OCI-LY7 (cell line): ENCODE data around the gene UBE3C. TPM values are rescaled to one million over a fixed set of nuclear protein-coding genes. Genes with fewer than 3 reads are reported as not detected.

ENCODE experiments used
- BruUV-seq: library from RNA; stranded (reverse); fragments of 400-500 nt; replicated peaks from 2 replicates; lab custom pipeline; 2021; lab: Mats Ljungman, UMichigan
- CTCF ChIA-PET: fragments of 300-600 bp; sonication (Branson Sonifier 250); formaldehyde crosslinking; loops from one replicate; lab custom pipeline; 2022; ENCODE audit warnings: antibody characterized with exemption; ENCODE audit not compliant: unreplicated experiment; lab: Charles Lee
- POLR2A ChIA-PET: fragments of 300-600 bp; sonication (Branson Sonifier 250); formaldehyde crosslinking; loops from one replicate; lab custom pipeline; 2022; ENCODE audit warnings: antibody characterized with exemption; lab: Charles Lee
- DNase-seq: peaks from one replicate; pipeline ENCODE4 v3.0.0-alpha.2; 2015; ENCODE audit warnings: low spot score
- H2AFZ ChIP-seq: fragments of 200-600 bp; sonication (generic), shearing (Covaris generic); 2 replicates; pipeline ENCODE4 v1.6.1; 2014; ENCODE audit warnings: mild to moderate bottlenecking, antibody characterized with exemption, low read length, moderate library complexity
- H3K27ac ChIP-seq: fragments of 200-600 bp; sonication (generic); 2 replicates; pipeline ENCODE4 v1.5.1; 2014; ENCODE audit warnings: mixed run types, low read depth, mild to moderate bottlenecking, moderate library complexity, low read length, inconsistent platforms; ENCODE audit not compliant: poor library complexity, severe bottlenecking
- H3K36me3 ChIP-seq: fragments of 200-600 bp; sonication (generic); 2 replicates; pipeline ENCODE4 v1.6.1; 2014; ENCODE audit warnings: mild to moderate bottlenecking, antibody characterized with exemption, low read length, moderate library complexity, mixed read lengths; ENCODE audit not compliant: insufficient read depth
- H3K4me1 ChIP-seq: fragments of 200-600 bp; sonication (generic); 2 replicates; pipeline ENCODE4 v1.5.1; 2014; ENCODE audit warnings: mild to moderate bottlenecking, low read length; ENCODE audit not compliant: insufficient read depth, poor library complexity, severe bottlenecking
- H3K4me2 ChIP-seq: fragments of 200-600 bp; sonication (generic); 2 replicates; pipeline ENCODE4 v1.6.1; 2014; ENCODE audit warnings: mild to moderate bottlenecking, low read length
- H3K4me3 ChIP-seq: fragments of 200-600 bp; sonication (generic); 2 replicates; pipeline ENCODE4 v1.5.1; 2014; ENCODE audit warnings: mild to moderate bottlenecking, low read depth, low read length; ENCODE audit not compliant: poor library complexity, severe bottlenecking
- H3K79me2 ChIP-seq: fragments of 200-600 bp; sonication (generic); 2 replicates; pipeline ENCODE4 v1.6.1; 2016; ENCODE audit warnings: low read depth, mild to moderate bottlenecking, low read length, moderate library complexity, mixed read lengths; ENCODE audit not compliant: insufficient read depth
- H3K9me2 ChIP-seq: fragments of 200-600 bp; sonication (generic); 2 replicates; pipeline ENCODE4 v1.6.1; 2016; ENCODE audit warnings: mild to moderate bottlenecking, low read length, mixed read lengths; ENCODE audit not compliant: insufficient read depth
- H3K9me3 ChIP-seq: fragments of 200-600 bp; sonication (generic); 2 replicates; pipeline ENCODE4 v1.6.1; 2014; ENCODE audit warnings: mild to moderate bottlenecking, mixed run types, low read length, mixed read lengths
- H4K20me1 ChIP-seq: fragments of 200-600 bp; sonication (generic); 2 replicates; pipeline ENCODE4 v1.6.1; 2014; ENCODE audit warnings: mild to moderate bottlenecking, antibody characterized with exemption, low read length, moderate library complexity, mixed read lengths; ENCODE audit not compliant: insufficient read depth
- CTCF ChIP-seq: fragments of 200-600 bp; sonication (generic); conservative IDR thresholded peaks from 2 replicates; pipeline ENCODE4 v1.5.1; 2014; ENCODE audit warnings: mild to moderate bottlenecking, antibody characterized with exemption, low read length, moderate library complexity, mixed read lengths
- EZH2phosphoT487 ChIP-seq: fragments of 200-600 bp; sonication (generic); IDR thresholded peaks from 2 replicates; pipeline ENCODE4 v1.6.1; 2018; ENCODE audit warnings: low read depth, borderline replicate concordance, mild to moderate bottlenecking, mixed run types, antibody characterized with exemption, low read length, moderate library complexity, mixed read lengths
- intact Hi-C: fragments of 100-400 bp; cut with micrococcal nuclease; formaldehyde crosslinking; loops from one replicate; pipeline ENCODE4 v1.10.0; 2022; ENCODE audit not compliant: unreplicated experiment
- total RNA-seq, 2 experiments: library from RNA; depleted of rRNA in 1 of 2; stranded (reverse); fragments of >200 nt in 1 of 2; shearing (Covaris generic) in 1 of 2; gene quantifications; 2 replicates each; pipeline ENCODE4 v1.2.3, GENCODE V29; 2014 to 2022

UBE3C gene
- total RNA-seq, 2 experiments from 2014 or later: 60.4 to 66.1 TPM

- Histone ChIP-seq H3K4me2 (no peak overlapping the region), H3K79me2 (no peaks in the 10 kb centered on the region), H3K4me1 (no peaks in the 10 kb centered on the region), H2AFZ (no peak overlapping the region), H3K9me2 (no peaks in the 10 kb centered on the region), H4K20me1 (no peaks in the 10 kb centered on the region), H3K36me3 (peaks cover 93% of the 10 kb centered on the region), H3K4me3 (no peak overlapping the region), H3K27ac (no peak overlapping the region), H3K9me3 (no peaks in the 10 kb centered on the region)
- CTCF ChIA-PET: no interaction called here
- POLR2A ChIA-PET: no interaction called here
- DNase-seq: no peak
- TF ChIP-seq EZH2phosphoT487 (no peak), CTCF (no peak)
- intact Hi-C loops: no loop called here
- BruUV-seq: no TSS peak
Observed at GRCh38 chr7:157183832-157184231, 45.1 kb downstream of the UBE3C start.

GRCh38 chr7:157188091-157188665 lies 49.5 kb downstream of the UBE3C start:
- peaks cover 95% of the 10 kb centered on the region for H3K36me3 ChIP-seq
- no peak for DNase-seq
- CTCF ChIA-PET: no interaction called here
- H3K4me2 ChIP-seq: no peak overlapping the region
- no peaks in the 10 kb centered on the region for H3K79me2 ChIP-seq
- H3K9me3 ChIP-seq: no peaks in the 10 kb centered on the region
- no peaks in the 10 kb centered on the region for H3K9me2 ChIP-seq
- intact Hi-C loops: no loop called here
- H3K27ac ChIP-seq: no peak overlapping the region
- POLR2A ChIA-PET: no interaction called here
- no peak overlapping the region for H2AFZ ChIP-seq
- no peak overlapping the region for H3K4me3 ChIP-seq
- no peaks in the 10 kb centered on the region for H4K20me1 ChIP-seq
- TF ChIP-seq CTCF: no peak
- TF ChIP-seq EZH2phosphoT487: no peak
- no TSS peak for BruUV-seq
- no peaks in the 10 kb centered on the region for H3K4me1 ChIP-seq

GRCh38 chr7:157189405-157189804 lies 50.7 kb downstream of the UBE3C start:
- Histone ChIP-seq H3K4me1 (no peaks in the 10 kb centered on the region), H3K79me2 (no peaks in the 10 kb centered on the region), H3K36me3 (peaks cover 97% of the 10 kb centered on the region), H3K27ac (no peak overlapping the region), H3K9me2 (no peaks in the 10 kb centered on the region), H3K4me2 (no peak overlapping the region), H3K4me3 (no peak overlapping the region), H2AFZ (no peak overlapping the region), H4K20me1 (no peaks in the 10 kb centered on the region), H3K9me3 (no peaks in the 10 kb centered on the region)
- no peak for DNase-seq
- TF ChIP-seq CTCF (no peak), EZH2phosphoT487 (no peak)
- POLR2A ChIA-PET: interaction anchor here (0.7 kb wide), 1 partner anchor 83 kb away, joined by 3 read pairs; no protein-coding TSS in a partner anchor
- BruUV-seq: no TSS peak
- intact Hi-C loops: no loop called here
- CTCF ChIA-PET: no interaction called here
